ENCODE measurements around the gene COPG1. TPM values are rescaled to one million over a fixed set of nuclear protein-coding genes. Genes with fewer than 3 reads are reported as not detected.

Gene COPG1
- polyA plus RNA-seq, 3 donors: 59.9 to 94.5 (median 60.2) TPM

DNA sequence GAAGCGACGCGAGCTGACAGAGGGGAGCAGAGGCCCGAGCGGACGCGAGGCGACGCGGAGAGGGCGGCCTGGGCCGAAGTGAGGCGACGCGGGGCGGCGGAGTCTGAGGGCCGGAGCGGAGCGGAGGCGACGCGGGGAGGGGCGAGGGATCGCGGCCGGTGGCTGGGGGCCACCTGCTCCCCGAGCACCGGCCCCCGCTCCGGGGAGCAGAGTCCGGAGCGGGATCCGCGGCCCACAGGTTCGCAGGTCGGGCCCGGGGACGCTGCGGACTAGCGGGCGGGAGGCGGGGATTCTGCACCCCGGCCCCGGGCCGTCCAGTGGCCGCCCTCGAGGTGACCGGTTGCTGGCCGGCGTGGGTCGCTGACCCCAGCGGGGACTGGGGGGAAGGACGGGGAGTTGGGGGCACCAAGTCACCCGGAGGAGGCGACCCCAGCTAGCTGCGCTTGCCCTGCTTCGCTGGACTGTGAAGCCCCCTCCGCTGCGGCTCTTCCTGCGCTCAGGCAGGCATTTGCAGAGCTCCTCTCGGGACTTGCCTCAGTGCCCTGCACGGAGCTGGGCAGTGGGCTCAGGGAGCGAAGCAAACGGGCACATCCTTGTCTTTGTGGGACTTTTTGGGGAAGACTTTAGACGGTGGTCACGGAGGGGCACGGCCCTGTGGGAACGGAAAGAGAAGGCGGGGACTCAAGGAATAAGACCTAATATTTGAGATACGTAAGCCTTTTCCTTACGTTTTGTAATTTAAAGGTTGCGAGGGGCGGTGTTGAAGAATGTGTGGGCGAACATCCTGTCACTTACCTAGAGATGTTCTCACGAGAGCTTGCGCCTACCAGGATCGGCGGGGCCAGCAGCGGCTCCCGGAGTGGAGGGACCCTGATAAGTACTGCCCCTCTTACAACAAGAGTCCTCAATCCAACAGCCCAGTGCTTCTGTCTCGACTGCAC, 29.8 kb downstream of the COPG1 start:
- intact Hi-C loops (cut with micrococcal nuclease): loop anchor here in 1 of 2 donors (5.0 kb wide), 1 partner anchor 33 kb away; no protein-coding TSS in a partner anchor
- Histone ChIP-seq H3K27me3 (ENCODE audit: control insufficient read depth in 2 of 2, insufficient read depth in 2 of 2, low read length in 2 of 2) (peaks cover 0 to 6% of the 10 kb centered on the region in 2 donors), H3K4me1 (ENCODE audit: control insufficient read depth in 1 of 2, insufficient read depth in 2 of 2, low read length in 2 of 2) (peaks cover 26 to 39% of the 10 kb centered on the region in 2 donors), H3K36me3 (replicated peaks in 1 of 2; ENCODE audit: control insufficient read depth in 1 of 2, insufficient read depth in 2 of 2, low read length in 2 of 2) (peaks cover 27 to 38% of the 10 kb centered on the region in 2 donors), H4K20me1 (ENCODE audit: insufficient read depth, low read length) (peaks cover 3% of the 10 kb centered on the region), H3K79me2 (ENCODE audit: insufficient read depth, low read length) (peaks cover 3% of the 10 kb centered on the region), H3K27ac (ENCODE audit: low read depth in 1 of 2, low read length in 2 of 2) (peak overlapping the region in 1 of 2 donors; percentile 77), H3K4me3 (replicated peaks in 1 of 3; ENCODE audit: low read depth in 2 of 3, low read length in 3 of 3) (peak overlapping the region; percentile 70 to 87 (median 75)), H3K4me2 (replicated peaks; ENCODE audit: extremely low read depth, low read length, poor library complexity, severe bottlenecking) (peak overlapping the region; percentile 90), H3K9ac (ENCODE audit: insufficient read depth, low read length, poor library complexity, severe bottlenecking) (peak overlapping the region; percentile 81), H3K9me3 (replicated peaks in 1 of 2; ENCODE audit: control insufficient read depth in 1 of 2, insufficient read depth in 1 of 2, low read length in 2 of 2) (no peaks in the 10 kb centered on the region), H2AFZ (ENCODE audit: insufficient read depth, low read depth, low read length, poor library complexity, severe bottlenecking) (peak overlapping the region; percentile 93)
- Mint-ChIP-seq H3K36me3 (peaks cover 38 to 42% of the 10 kb centered on the region in 2 donors), H3K4me3 (peak overlapping the region; percentile 98 to 99), H3K27me3 (ENCODE audit: low read depth in 3 of 3) (peaks cover 4 to 8% (median 5%) of the 10 kb centered on the region in 3 donors), H3K9me3 (peaks cover 0 to 1% (median 0%) of the 10 kb centered on the region in 7 donors), H3K27ac (peak overlapping the region; percentile 57 to 93 (median 87)), H3K4me1 (peaks cover 35% of the 10 kb centered on the region)
- peak; percentile 2 to 16 (median 6) for DNase-seq
- WGBS (ENCODE audit: insufficient coverage): under 1% methylated on average over 79 of the region's 82 CpGs
- TF ChIP-seq CTCF (IDR thresholded peaks at IDR 0.05): no peak

GRCh38 chr3:129280183-129280582, 30.8 kb downstream of the COPG1 start:
- H3K36me3 ChIP-seq (replicated peaks in 1 of 2; ENCODE audit: control insufficient read depth in 1 of 2, insufficient read depth in 2 of 2, low read length in 2 of 2): peaks cover 18 to 28% of the 10 kb centered on the region in 2 donors
- peaks cover 0 to 1% (median 0%) of the 10 kb centered on the region in 7 donors for H3K9me3 Mint-ChIP-seq
- peaks cover 28 to 36% of the 10 kb centered on the region in 2 donors for H3K36me3 Mint-ChIP-seq
- no peak for TF ChIP-seq CTCF (IDR thresholded peaks at IDR 0.05)
- H3K4me3 Mint-ChIP-seq: no peak overlapping the region
- H3K4me1 Mint-ChIP-seq: peaks cover 35% of the 10 kb centered on the region
- H3K9ac ChIP-seq (ENCODE audit: insufficient read depth, low read length, poor library complexity, severe bottlenecking): no peak overlapping the region
- peaks cover 0 to 6% of the 10 kb centered on the region in 2 donors for H3K27me3 ChIP-seq (ENCODE audit: control insufficient read depth in 2 of 2, insufficient read depth in 2 of 2, low read length in 2 of 2)
- H2AFZ ChIP-seq (ENCODE audit: insufficient read depth, low read depth, low read length, poor library complexity, severe bottlenecking): no peak overlapping the region
- H3K4me3 ChIP-seq (replicated peaks in 1 of 3; ENCODE audit: low read depth in 2 of 3, low read length in 3 of 3): no peak overlapping the region
- no peak for DNase-seq
- peaks cover 3% of the 10 kb centered on the region for H3K79me2 ChIP-seq (ENCODE audit: insufficient read depth, low read length)
- no peak overlapping the region for H3K27ac Mint-ChIP-seq
- peaks cover 26 to 39% of the 10 kb centered on the region in 2 donors for H3K4me1 ChIP-seq (ENCODE audit: control insufficient read depth in 1 of 2, insufficient read depth in 2 of 2, low read length in 2 of 2)
- H3K9me3 ChIP-seq (replicated peaks in 1 of 2; ENCODE audit: control insufficient read depth in 1 of 2, insufficient read depth in 1 of 2, low read length in 2 of 2): no peaks in the 10 kb centered on the region
- H3K27ac ChIP-seq (ENCODE audit: low read depth in 1 of 2, low read length in 2 of 2): no peak overlapping the region
- H3K27me3 Mint-ChIP-seq (ENCODE audit: low read depth in 3 of 3): peaks cover 4 to 8% (median 5%) of the 10 kb centered on the region in 3 donors
- H4K20me1 ChIP-seq (ENCODE audit: insufficient read depth, low read length): peaks cover 3% of the 10 kb centered on the region
- intact Hi-C loops (cut with micrococcal nuclease): no loop called here
- no peak overlapping the region for H3K4me2 ChIP-seq (replicated peaks; ENCODE audit: extremely low read depth, low read length, poor library complexity, severe bottlenecking)
- WGBS (ENCODE audit: insufficient coverage): no CpG with 5 or more reads among the region's 2 CpGs
